H1 (cell line): Measurements from ENCODE around the gene PDE6B. TPM values are rescaled to one million over a fixed set of nuclear protein-coding genes. Genes with fewer than 3 reads are reported as not detected.

Source experiments
- CTCF ChIA-PET: fragments of 300-600 bp; sonication (Branson Sonifier 250); formaldehyde crosslinking; loops from one replicate; lab custom pipeline; 2021; ENCODE audit not compliant: partially characterized antibody; lab: Charles Lee
- POLR2A ChIA-PET: fragments of 300-600 bp; sonication (Branson Sonifier 250); formaldehyde crosslinking; loops from one replicate; lab custom pipeline; 2021; ENCODE audit warnings: inconsistent platforms; ENCODE audit not compliant: partially characterized antibody; lab: Charles Lee
- DNase-seq, 2 experiments: peaks; one replicate each; pipeline versions ENCODE4 v3.0.0 to v3.0.0-alpha.2; 2010 to 2022; ENCODE audit warnings: low spot score in 2 of 2, low read depth in 1 of 2, mixed read lengths in 1 of 2
- FAIRE-seq: peaks from 2 replicates; lab custom pipeline; 2011; peaks lifted over from hg19 to GRCh38; lab: Jason Lieb, UNC
- H2AFZ ChIP-seq: 2 replicates; pipeline ENCODE4 v1.8.1; 2012; ENCODE audit warnings: low read length, inconsistent platforms
- H2AK5ac ChIP-seq: 2 replicates; pipeline ENCODE4 v1.6.1; 2013; ENCODE audit warnings: low read depth, low read length
- H2BK120ac ChIP-seq: replicated peaks from 2 replicates; pipeline ENCODE3; 2013; ENCODE audit warnings: low read depth, low read length, inconsistent platforms
- H2BK12ac ChIP-seq: 2 replicates; pipeline ENCODE4 v1.6.1; 2013; ENCODE audit warnings: low read depth, low read length
- H2BK15ac ChIP-seq: 2 replicates; pipeline ENCODE4 v1.6.1; 2013; ENCODE audit warnings: low read length
- H2BK20ac ChIP-seq: 2 replicates; pipeline ENCODE4 v1.6.1; 2013; ENCODE audit warnings: low read length
- H2BK5ac ChIP-seq: 2 replicates; pipeline ENCODE4 v1.6.1; 2013; ENCODE audit warnings: low read depth, low read length
- H3K14ac ChIP-seq: 2 replicates; pipeline ENCODE4 v1.6.1; 2013; ENCODE audit warnings: inconsistent platforms; ENCODE audit not compliant: insufficient read length
- H3K18ac ChIP-seq: 2 replicates; pipeline ENCODE4 v1.6.1; 2013; ENCODE audit warnings: low read length; ENCODE audit errors: extremely low read depth
- H3K23ac ChIP-seq: 2 replicates; pipeline ENCODE4 v1.6.1; 2013; ENCODE audit warnings: inconsistent platforms; ENCODE audit not compliant: insufficient read length
- H3K23me2 ChIP-seq: 2 replicates; pipeline ENCODE4 v1.6.1; 2013; ENCODE audit warnings: low read depth, low read length
- H3K27ac ChIP-seq: 2 replicates; pipeline ENCODE4 v1.6.1; 2011; ENCODE audit warnings: low read depth, low read length, inconsistent platforms
- H3K27me3 ChIP-seq, 4 experiments: replicated peaks in 1 of 4; 1 replicate in 1 of 4; 2 replicates in 3 of 4; pipeline versions ENCODE4 v1.6.1 to v1.8.1; 2011 to 2013; ENCODE audit warnings: low read length in 3 of 4, mild to moderate bottlenecking in 3 of 4, inconsistent platforms in 2 of 4, mixed read lengths in 2 of 4, moderate library complexity in 1 of 4; ENCODE audit not compliant: control insufficient read depth in 3 of 4, insufficient read depth in 3 of 4; ENCODE audit errors: extremely low read depth in 1 of 4
- H3K36me3 ChIP-seq, 4 experiments: 2 replicates each; pipeline versions ENCODE4 v1.6.1 to v1.8.1; 2011 to 2013; ENCODE audit warnings: mild to moderate bottlenecking in 4 of 4, low read length in 3 of 4, moderate library complexity in 2 of 4, control low read depth in 1 of 4, inconsistent platforms in 1 of 4; ENCODE audit not compliant: insufficient read depth in 4 of 4, control insufficient read depth in 2 of 4
- H3K4ac ChIP-seq: replicated peaks from 2 replicates; pipeline ENCODE3; 2013; ENCODE audit warnings: low read length, low read depth, mixed read lengths, inconsistent platforms; ENCODE audit not compliant: insufficient read length
- H3K4me1 ChIP-seq, 4 experiments: replicated peaks in 1 of 4; 1 replicate in 1 of 4; 2 replicates in 3 of 4; pipeline versions ENCODE4 v1.6.1 to v1.8.1; 2011 to 2013; ENCODE audit warnings: low read length in 3 of 4, inconsistent platforms in 2 of 4, mixed read lengths in 1 of 4; ENCODE audit not compliant: insufficient read depth in 4 of 4, control insufficient read depth in 3 of 4
- H3K4me2 ChIP-seq, 2 experiments: 2 replicates each; pipeline versions ENCODE4 v1.6.1 to v1.8.1; 2011 to 2013; ENCODE audit warnings: low read depth in 2 of 2, low read length in 2 of 2, control low read depth in 1 of 2, inconsistent platforms in 1 of 2, mild to moderate bottlenecking in 1 of 2; ENCODE audit not compliant: insufficient read depth in 1 of 2
- H3K4me3 ChIP-seq, 4 experiments: fragments of 200-600, 300-600 bp in 1 of 4; sonication (generic), shearing (Covaris generic), sonication (Bioruptor Twin) in 1 of 4; 2 replicates each; pipeline versions ENCODE4 v1.5.1 to v1.8.1; 2011 to 2016; ENCODE audit warnings: low read length in 4 of 4, low read depth in 3 of 4, control low read depth in 2 of 4, inconsistent platforms in 2 of 4, mild to moderate bottlenecking in 2 of 4, mixed read lengths in 1 of 4, moderate library complexity in 1 of 4; ENCODE audit not compliant: insufficient read depth in 2 of 4; ENCODE audit errors: extremely low read depth in 1 of 4
- H3K56ac ChIP-seq: replicated peaks from 2 replicates; pipeline ENCODE3; 2013; ENCODE audit warnings: low read depth, mild to moderate bottlenecking, mixed read lengths, low read length, inconsistent platforms; ENCODE audit not compliant: insufficient read length
- H3K79me1 ChIP-seq: 2 replicates; pipeline ENCODE4 v1.6.1; 2013; ENCODE audit warnings: low read depth, low read length, control low read depth
- H3K79me2 ChIP-seq, 2 experiments: 2 replicates each; pipeline versions ENCODE4 v1.6.1 to v1.8.1; 2012 to 2013; ENCODE audit warnings: low read length in 2 of 2, mild to moderate bottlenecking in 2 of 2, inconsistent platforms in 1 of 2; ENCODE audit not compliant: insufficient read depth in 2 of 2, control insufficient read depth in 1 of 2
- H3K9ac ChIP-seq, 4 experiments: replicated peaks in 1 of 4; 1 replicate in 1 of 4; 2 replicates in 3 of 4; pipeline versions ENCODE4 v1.6.1 to v1.8.1; 2011 to 2013; ENCODE audit warnings: low read depth in 3 of 4, low read length in 3 of 4, control low read depth in 2 of 4, mild to moderate bottlenecking in 2 of 4, moderate library complexity in 2 of 4, inconsistent platforms in 1 of 4; ENCODE audit errors: extremely low read depth in 1 of 4
- H3K9me3 ChIP-seq, 2 experiments: 2 replicates each; pipeline versions ENCODE4 v1.6.1 to v1.8.1; 2012 to 2013; ENCODE audit warnings: mild to moderate bottlenecking in 2 of 2, moderate library complexity in 2 of 2, control low read depth in 1 of 2, inconsistent platforms in 1 of 2, low read depth in 1 of 2, low read length in 1 of 2, mixed read lengths in 1 of 2; ENCODE audit not compliant: insufficient read depth in 2 of 2
- H4K20me1 ChIP-seq, 2 experiments: replicated peaks in 1 of 2; 2 replicates each; pipeline versions ENCODE3 to v1.8.1; 2011 to 2013; ENCODE audit warnings: inconsistent platforms in 2 of 2, low read length in 2 of 2, mild to moderate bottlenecking in 1 of 2; ENCODE audit not compliant: insufficient read depth in 2 of 2, control insufficient read depth in 1 of 2
- H4K5ac ChIP-seq: 2 replicates; pipeline ENCODE4 v1.6.1; 2013; ENCODE audit warnings: low read length, low read depth, mixed read lengths, inconsistent platforms; ENCODE audit not compliant: insufficient read length
- H4K8ac ChIP-seq: 2 replicates; pipeline ENCODE4 v1.8.0; 2013; ENCODE audit warnings: mild to moderate bottlenecking, moderate library complexity, low read length, inconsistent platforms; ENCODE audit not compliant: insufficient read depth; ENCODE audit errors: extremely low read depth
- H4K91ac ChIP-seq: replicated peaks from 2 replicates; pipeline ENCODE3; 2013; ENCODE audit warnings: low read length, mixed read lengths, inconsistent platforms; ENCODE audit not compliant: insufficient read length
- RNF2 ChIP-seq: fragments of 200-900, 300-1000 bp; sonication (generic); IDR thresholded peaks from 2 replicates; pipeline ENCODE4 v1.7.1; 2016; ENCODE audit warnings: borderline replicate concordance, low read depth, mild to moderate bottlenecking, antibody characterized with exemption, low read length; ENCODE audit not compliant: poor library complexity, severe bottlenecking; ENCODE audit errors: missing control alignments
- RXRA ChIP-seq: IDR thresholded peaks from 2 replicates; pipeline ENCODE4 v1.6.1; 2011; ENCODE audit warnings: low read depth, mild to moderate bottlenecking, low read length, moderate library complexity; ENCODE audit not compliant: insufficient read depth
- WGBS, 2 experiments: shearing (Covaris generic) in 1 of 2; methylation state at CpG; one replicate each; pipeline versions ENCODE4 v1.1.6 to v1.1.7; 2013 to 2015; ENCODE audit warnings: low lambda C conversion rate in 2 of 2, mixed read lengths in 2 of 2, inconsistent platforms in 1 of 2, low coverage in 1 of 2, missing lambda C conversion rate in 1 of 2; ENCODE audit not compliant: insufficient replicate concordance in 2 of 2, insufficient coverage in 1 of 2, insufficient read length in 1 of 2; ENCODE audit errors: extremely low coverage in 1 of 2, missing lambda C conversion rate in 1 of 2; 5-methylcytosine and 5-hydroxymethylcytosine counted together
- polyA plus RNA-seq, 7 experiments: library from polyadenylated mRNA; depleted of rRNA in 3 of 7; stranded (reverse) in 5 of 7; unstranded in 2 of 7; fragments of >200 nt in 5 of 7; fragments of 200-250 nt in 2 of 7; gene quantifications; 1 replicate in 5 of 7; 2 replicates in 1 of 7; 4 replicates in 1 of 7; pipeline versions ENCODE4 v1.2.1 to v1.2.3, GENCODE V29; 2011 to 2013; ENCODE audit warnings: missing spikeins in 2 of 7, mixed read lengths in 2 of 7
- total RNA-seq: library from RNA; stranded (reverse); fragmentation: NEBNext Ultra II Directional; extraction: Animal tissue kit (Norgen Biotek cat#: 25700); gene quantifications from 2 replicates; pipeline ENCODE4 v1.2.1, GENCODE V29; 2021

PDE6B gene
- total and polyA plus RNA-seq, 2 of the 8 experiments (the other 6 are each of a cell fraction or from before 2014, with no cell fraction given), result 4.1 to 8.4 TPM

- no peak overlapping the region for H2BK5ac ChIP-seq
- H4K8ac ChIP-seq, result no peak overlapping the region
- no peak overlapping the region for H2BK15ac ChIP-seq
- no peaks in the 10 kb centered on the region for H3K79me2 ChIP-seq
- ChIA-PET CTCF (interaction anchor here (0.6 to 1.0 kb wide), 3 partner anchors 16 to 69 kb away, joined by 3 read pairs; partner anchors contain the start of genes ATP5ME and MYL5), POLR2A (interaction anchor here (0.6 to 1.4 kb wide), 6 partner anchors 9 to 396 kb away, joined by 3 to 7 read pairs (median 4); partner anchors contain the start of genes ATP5ME and MYL5)
- peaks cover 0 to 22% of the 10 kb centered on the region in 2 experiments for H4K20me1 ChIP-seq
- H2AK5ac ChIP-seq, result no peak overlapping the region
- H3K36me3 ChIP-seq, result no peaks in the 10 kb centered on the region; a peak in 1 of 8 replicates
- H2BK20ac ChIP-seq, result no peak overlapping the region
- no peak overlapping the region for H2BK12ac ChIP-seq
- H3K23me2 ChIP-seq, result peaks cover 4% of the 10 kb centered on the region; the same call in 1 of the 2 replicates
- no peak overlapping the region for H3K14ac ChIP-seq
- H4K5ac ChIP-seq, result no peak overlapping the region
- no peak overlapping the region for H3K56ac ChIP-seq
- WGBS, 2 experiments, result 87% methylated on average over 13 of the region's 27 CpGs; no CpG with 5 or more reads in 1 of the 2 experiments
- H2AFZ ChIP-seq, result no peak overlapping the region
- no peak overlapping the region for H3K4me3 ChIP-seq
- H3K27me3 ChIP-seq, result peaks cover 0 to 8% (median 0%) of the 10 kb centered on the region in 4 experiments; a peak in 2 of 7 replicates
- DNase-seq, result no peak
- H3K79me1 ChIP-seq, result no peaks in the 10 kb centered on the region
- H3K9me3 ChIP-seq, result no peaks in the 10 kb centered on the region
- no peak overlapping the region for H2BK120ac ChIP-seq
- no peak overlapping the region for H3K4ac ChIP-seq
- H3K4me1 ChIP-seq, result no peaks in the 10 kb centered on the region
- H3K18ac ChIP-seq, result no peak overlapping the region
- H4K91ac ChIP-seq, result no peak overlapping the region
- TF ChIP-seq RNF2 (no peak), RXRA (peak; percentile 81; the same call in 1 of the 2 replicates)
- H3K4me2 ChIP-seq, result no peak overlapping the region
- H3K9ac ChIP-seq, result no peak overlapping the region
- FAIRE-seq, result no peak
- H3K23ac ChIP-seq, result no peak overlapping the region
- no peak overlapping the region for H3K27ac ChIP-seq
Observed at GRCh38 chr4:657834-658667, 32.7 kb downstream of the PDE6B start.
